HepG2 (cell line): ENCODE measurements around the gene MYH3. TPM values are rescaled to one million over a fixed set of nuclear protein-coding genes. Genes with fewer than 3 reads are reported as not detected.

Experiments used
- ATAC-seq: fragments of 200-7000 bp; cut with Tn5 transposase; 3 replicates; pipeline ENCODE4 v1.9.1; 2020; ENCODE audit warnings: mild to moderate bottlenecking, moderate library complexity
- BruUV-seq: library from RNA; stranded (reverse); fragments of 400-500 nt; replicated peaks from 2 replicates; lab custom pipeline; 2021; lab: Mats Ljungman, UMichigan
- CTCF ChIA-PET: fragments of 300-600 bp; formaldehyde crosslinking; extraction: SDS; loops from one replicate; lab custom pipeline; 2021; ENCODE audit warnings: low total read pairs, inconsistent platforms, low intra/inter-chr PET ratio; lab: Yijun Ruan, JAX
- POLR2A ChIA-PET: fragments of 350-600 bp; sonication (Branson Sonifier 250); formaldehyde crosslinking; loops from one replicate; lab custom pipeline; 2020; ENCODE audit warnings: antibody characterized with exemption, inconsistent platforms; lab: Yijun Ruan, JAX
- DNase-seq: peaks from one replicate; pipeline ENCODE4 v3.0.0-alpha.2; 2015; ENCODE audit warnings: low spot score
- FAIRE-seq: peaks from 3 replicates; lab custom pipeline; 2011; peaks lifted over from hg19 to GRCh38; lab: Jason Lieb, UNC
- H2AFZ ChIP-seq: one replicate; pipeline ENCODE4 v1.6.1; 2011; ENCODE audit warnings: low read length, inconsistent platforms
- H3K27ac ChIP-seq: fragments of 300-600 bp; 3 replicates; pipeline ENCODE4 v1.8.0; 2011; ENCODE audit warnings: mixed run types, mild to moderate bottlenecking, mixed read lengths, low read length, inconsistent platforms; ENCODE audit not compliant: insufficient read depth; ENCODE audit errors: extremely low read length
- H3K27me3 ChIP-seq, 2 experiments: fragments of 200-600 bp in 1 of 2; 2 replicates in 1 of 2; 3 replicates in 1 of 2; pipeline versions ENCODE4 v1.6.0 to v1.8.0; 2011; ENCODE audit warnings: low read length in 2 of 2, mild to moderate bottlenecking in 2 of 2, moderate library complexity in 2 of 2, inconsistent platforms in 1 of 2; ENCODE audit not compliant: insufficient read depth in 2 of 2, control insufficient read depth in 1 of 2
- H3K36me3 ChIP-seq, 2 experiments: fragments of 200-600 bp in 1 of 2; replicated peaks in 1 of 2; 2 replicates in 1 of 2; 3 replicates in 1 of 2; pipeline versions ENCODE4 v1.5.1 to v1.8.0; 2011; ENCODE audit warnings: low read length in 2 of 2, inconsistent platforms in 1 of 2; ENCODE audit not compliant: insufficient read depth in 2 of 2, control insufficient read depth in 1 of 2
- H3K4me1 ChIP-seq: 2 replicates; pipeline ENCODE4 v1.5.1; 2012; ENCODE audit warnings: low read length, inconsistent platforms; ENCODE audit not compliant: insufficient read depth
- H3K4me2 ChIP-seq: 2 replicates; pipeline ENCODE4 v1.6.0; 2011; ENCODE audit warnings: low read depth, low read length, inconsistent platforms
- H3K4me3 ChIP-seq, 3 experiments: fragments of 200-600 bp in 1 of 3; sonication (generic), shearing (Covaris generic) in 1 of 3; replicated peaks in 1 of 3; 2 replicates each; pipeline ENCODE4 v1.5.1; 2011 to 2016; ENCODE audit warnings: low read length in 3 of 3, inconsistent platforms in 2 of 3, low read depth in 2 of 3, mild to moderate bottlenecking in 2 of 3, control low read depth in 1 of 3, mixed read lengths in 1 of 3; ENCODE audit not compliant: insufficient read depth in 1 of 3
- H3K79me2 ChIP-seq: one replicate; pipeline ENCODE4 v1.6.1; 2011; ENCODE audit warnings: low read length, inconsistent platforms; ENCODE audit not compliant: insufficient read depth
- H3K9ac ChIP-seq: 2 replicates; pipeline ENCODE4 v1.6.0; 2011; ENCODE audit warnings: mild to moderate bottlenecking, low read depth, low read length, inconsistent platforms; ENCODE audit not compliant: insufficient read depth
- H3K9me3 ChIP-seq: 2 replicates; pipeline ENCODE4 v1.5.1; 2012; ENCODE audit warnings: mild to moderate bottlenecking, low read length
- H4K20me1 ChIP-seq: 2 replicates; pipeline ENCODE4 v1.6.0; 2011; ENCODE audit warnings: inconsistent platforms, mild to moderate bottlenecking, low read length, moderate library complexity; ENCODE audit not compliant: insufficient read depth
- CTCF ChIP-seq: sonication (generic); formaldehyde crosslinking; IDR thresholded peaks from 2 replicates; pipeline ENCODE4 v1.5.0; 2020; ENCODE audit warnings: mild to moderate bottlenecking, missing genetic modification reagents, moderate library complexity
- GRHL1 ChIP-seq: sonication (generic); formaldehyde crosslinking; conservative IDR thresholded peaks from 2 replicates; pipeline ENCODE4 v1.8.0; 2022; ENCODE audit warnings: missing genetic modification reagents
- HNRNPH1 ChIP-seq: fragments of 200-400 bp; formaldehyde crosslinking; optimal IDR thresholded peaks from 2 replicates; pipeline ENCODE3; 2017; ENCODE audit warnings: mild to moderate bottlenecking, low read depth, low read length
- HOXD1 ChIP-seq: sonication (generic); formaldehyde crosslinking; IDR thresholded peaks from 2 replicates; pipeline ENCODE4 v1.5.0; 2020; ENCODE audit warnings: missing genetic modification reagents
- IRF2 ChIP-seq: IDR thresholded peaks from 2 replicates; pipeline ENCODE4 v1.6.1; 2018; ENCODE audit warnings: missing genetic modification reagents, missing compliant biosample characterization
- ISX ChIP-seq: sonication (generic); formaldehyde crosslinking; conservative IDR thresholded peaks from 2 replicates; pipeline ENCODE4 v1.5.0; 2020; ENCODE audit warnings: missing genetic modification reagents
- KLF11 ChIP-seq: IDR thresholded peaks from 2 replicates; pipeline ENCODE4 v1.6.1; 2016; ENCODE audit warnings: missing compliant biosample characterization
- KMT2A ChIP-seq: sonication (generic); formaldehyde crosslinking; IDR thresholded peaks from 2 replicates; pipeline ENCODE4 v1.4.0; 2020; ENCODE audit warnings: missing genetic modification reagents
- NFIB ChIP-seq: sonication (generic); formaldehyde crosslinking; IDR thresholded peaks from 2 replicates; pipeline ENCODE4 v1.9.0; 2021; ENCODE audit warnings: missing genetic modification reagents, mild to moderate bottlenecking, borderline replicate concordance
- RAD21 ChIP-seq: fragments of 450-650 bp; formaldehyde crosslinking; IDR thresholded peaks from 2 replicates; pipeline ENCODE4 v1.5.0; 2020; ENCODE audit warnings: mild to moderate bottlenecking
- XRCC5 ChIP-seq: fragments of 200-400 bp; formaldehyde crosslinking; optimal IDR thresholded peaks from 2 replicates; pipeline ENCODE3; 2017; ENCODE audit warnings: mild to moderate bottlenecking, low read length
- ZC3H13 ChIP-seq: sonication (generic); formaldehyde crosslinking; IDR thresholded peaks from 2 replicates; pipeline ENCODE4 v1.8.1; 2023; ENCODE audit warnings: mild to moderate bottlenecking, missing genetic modification reagents, moderate library complexity
- ZFAT ChIP-seq: sonication (generic); formaldehyde crosslinking; conservative IDR thresholded peaks from 2 replicates; pipeline ENCODE4 v1.8.1; 2023; ENCODE audit warnings: missing genetic modification reagents, inconsistent platforms
- ZFYVE20 ChIP-seq: sonication (generic); formaldehyde crosslinking; IDR thresholded peaks from 2 replicates; pipeline ENCODE4 v1.8.0; 2023; ENCODE audit warnings: low read depth, mild to moderate bottlenecking, moderate library complexity, missing genetic modification reagents, borderline replicate concordance
- ZNF12 ChIP-seq: sonication (generic); formaldehyde crosslinking; IDR thresholded peaks from 2 replicates; pipeline ENCODE4 v1.5.0; 2020; ENCODE audit warnings: missing genetic modification reagents
- ZNF550 ChIP-seq: sonication (generic); formaldehyde crosslinking; IDR thresholded peaks from 2 replicates; pipeline ENCODE4 v1.4.0; 2020; ENCODE audit warnings: mild to moderate bottlenecking, missing genetic modification reagents, borderline replicate concordance
- ZNF569 ChIP-seq: sonication (generic); formaldehyde crosslinking; IDR thresholded peaks from 2 replicates; pipeline ENCODE4 v1.5.0; 2020; ENCODE audit warnings: mild to moderate bottlenecking, missing genetic modification reagents, moderate library complexity, borderline replicate concordance
- ZNF670 ChIP-seq: sonication (generic); formaldehyde crosslinking; IDR thresholded peaks from 2 replicates; pipeline ENCODE4 v1.8.0; 2022; ENCODE audit warnings: mild to moderate bottlenecking, missing genetic modification reagents, borderline replicate concordance
- ZNF724P ChIP-seq: sonication (generic); formaldehyde crosslinking; IDR thresholded peaks from 2 replicates; pipeline ENCODE4 v1.8.0; 2022; ENCODE audit warnings: missing genetic modification reagents, borderline replicate concordance
- ZNF772 ChIP-seq: sonication (generic); formaldehyde crosslinking; IDR thresholded peaks from 2 replicates; pipeline ENCODE4 v1.5.0; 2020; ENCODE audit warnings: mild to moderate bottlenecking, missing genetic modification reagents
- ZNF773 ChIP-seq: sonication (generic); formaldehyde crosslinking; IDR thresholded peaks from 2 replicates; pipeline ENCODE4 v1.4.0; 2020; ENCODE audit warnings: missing genetic modification reagents, borderline replicate concordance
- ZNF784 ChIP-seq: sonication (generic); formaldehyde crosslinking; IDR thresholded peaks from 2 replicates; pipeline ENCODE4 v1.5.1; 2020; ENCODE audit warnings: missing genetic modification reagents, mild to moderate bottlenecking, borderline replicate concordance
- WGBS: methylation state at CpG from one replicate; pipeline ENCODE4 v1.1.6; 2017; ENCODE audit warnings: low lambda C conversion rate; 5-methylcytosine and 5-hydroxymethylcytosine counted together
- in situ Hi-C: cut with HindIII; loops from 2 replicates; pipeline ENCODE4 v1.10.0; 2017; ENCODE audit warnings: low pct_unique_long_range_greater_than_20kb; ENCODE audit not compliant: extremely low pct_ligation_motif_present
- intact Hi-C: fragments of 100-400 bp; cut with micrococcal nuclease; formaldehyde crosslinking; loops from one replicate; pipeline ENCODE4 v1.10.0; 2022; ENCODE audit not compliant: unreplicated experiment
- polyA plus RNA-seq, 8 experiments: library from polyadenylated mRNA; depleted of rRNA in 3 of 8; stranded (reverse) in 7 of 8; unstranded in 1 of 8; fragments of >200 nt; fragmentation: Illumina TruSeq in 4 of 8; extraction: Trizol in 4 of 8; gene quantifications; 2 replicates each; pipeline versions ENCODE4 v1.2.1 to v1.2.3, GENCODE V29; 2011 to 2016; ENCODE audit warnings: low read depth in 4 of 8, missing spikeins in 1 of 8, mixed read lengths in 1 of 8; ENCODE audit not compliant: insufficient read depth in 1 of 8
- total RNA-seq, 5 experiments: library from RNA; depleted of rRNA; stranded (reverse); fragments of >200 nt; fragmentation: Illumina TruSeq; extraction: Trizol; gene quantifications; 2 replicates each; pipeline ENCODE4 v1.2.3, GENCODE V29; 2016; ENCODE audit warnings: low read depth in 1 of 5

MYH3 gene
- total and polyA plus RNA-seq, 2 of the 13 experiments (the other 11 are each of a cell fraction or from before 2014, with no cell fraction given) = 2.5 to 4.5 TPM

- ChIA-PET POLR2A (no interaction called here), CTCF (interaction anchor here (0.8 to 2.5 kb wide), 3 partner anchors 37 to 199 kb away, joined by 3 to 15 read pairs (median 4); no protein-coding TSS in a partner anchor)
- no TSS peak for BruUV-seq
- ATAC-seq (peak; percentile 85), FAIRE-seq (peak; percentile 52), DNase-seq (peak; percentile 58)
- Histone ChIP-seq H3K79me2 (no peaks in the 10 kb centered on the region), H3K27me3 (no peaks in the 10 kb centered on the region), H3K4me3 (no peak overlapping the region), H2AFZ (no peak overlapping the region), H4K20me1 (no peaks in the 10 kb centered on the region), H3K4me1 (no peaks in the 10 kb centered on the region), H3K9me3 (no peaks in the 10 kb centered on the region), H3K9ac (no peak overlapping the region), H3K36me3 (peaks cover 0 to 2% of the 10 kb centered on the region in 2 experiments; a peak in 2 of 5 replicates), H3K27ac (no peak overlapping the region), H3K4me2 (no peak overlapping the region)
- in situ Hi-C loops = loop anchor here (5.0 kb wide), 1 partner anchor 201 kb away; no protein-coding TSS in a partner anchor
- intact Hi-C loops = loop anchor here (1.0 kb wide), 1 partner anchor 199 kb away; no protein-coding TSS in a partner anchor
- 65% methylated on average over 3 of the region's 8 CpGs for WGBS
- TF ChIP-seq KMT2A (CRISPR knock-in tag) (no peak), ZNF12 (no peak), ZNF784 (CRISPR knock-in tag) (no peak), ZNF670 (no peak), ZFAT (CRISPR knock-in tag) (no peak), HNRNPH1 (no peak), KLF11 (CRISPR knock-in tag) (no peak), HOXD1 (CRISPR knock-in tag) (no peak), ZNF772 (CRISPR knock-in tag) (no peak), ZC3H13 (CRISPR knock-in tag) (no peak), RAD21 (CRISPR knock-in tag) (peak; percentile 56; the same call in 1 of the 2 replicates), NFIB (CRISPR knock-in tag) (no peak), ZNF550 (no peak), ZFYVE20 (no peak), GRHL1 (CRISPR knock-in tag) (no peak), ISX (CRISPR knock-in tag) (no peak), ZNF773 (CRISPR knock-in tag) (no peak), ZNF724P (no peak), CTCF (peak; percentile 85), XRCC5 (peak; percentile 43), ZNF569 (CRISPR knock-in tag) (no peak), IRF2 (CRISPR knock-in tag) (no peak)
These were observed 10.6 kb downstream of the MYH3 start for GRCh38 chr17:10646392-10646990.
